ENCODE results near the gene RPIA.
A peak's percentile ranks its signal among the peaks of the same experiment; 100 is the strongest.

Gene RPIA

DNA sequence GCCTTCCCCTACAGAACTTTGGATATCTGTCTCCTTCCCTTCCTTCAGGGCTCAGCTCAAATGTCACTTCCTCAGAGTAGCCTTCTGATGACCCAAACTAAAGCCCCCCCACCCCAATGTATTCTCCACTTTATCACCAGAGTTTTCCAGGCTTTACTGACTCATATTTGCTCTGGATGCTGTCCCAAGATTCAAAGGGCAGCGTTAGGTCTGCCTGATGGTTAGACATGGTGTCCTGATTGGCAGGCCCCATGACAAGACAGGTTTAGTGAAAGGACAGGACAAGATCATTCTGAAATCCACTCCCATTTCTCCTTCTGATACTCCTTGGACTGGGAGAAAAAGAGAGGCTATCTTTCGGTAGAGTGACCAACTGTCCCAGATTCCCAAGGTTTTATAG is 22.6 kb upstream of the RPIA start:
- Histone ChIP-seq H3K9me2 (replicated peaks; ENCODE audit: insufficient read depth, low read length) (no peaks in the 10 kb centered on the region), H3K79me2 (ENCODE audit: low read length) (no peaks in the 10 kb centered on the region), H2AFZ (ENCODE audit: low read length) (no peak overlapping the region), H3K36me3 (replicated peaks; ENCODE audit: insufficient read depth, low read length) (no peaks in the 10 kb centered on the region), H3K9me3 (replicated peaks; ENCODE audit: insufficient read depth, low read length) (no peaks in the 10 kb centered on the region), H4K20me1 (ENCODE audit: insufficient read depth, low read length) (no peaks in the 10 kb centered on the region), H3K4me3 (ENCODE audit: low read length) (no peak overlapping the region), H3K4me2 (ENCODE audit: low read depth, low read length) (no peak overlapping the region), H3F3A (ENCODE audit: insufficient read depth, low read length) (no peaks in the 10 kb centered on the region), H3K27ac (ENCODE audit: low read length) (no peak overlapping the region), H3K27me3 (replicated peaks; ENCODE audit: insufficient read depth, low read length) (no peaks in the 10 kb centered on the region), H3K4me1 (ENCODE audit: low read length) (no peaks in the 10 kb centered on the region), H3K9ac (ENCODE audit: low read length) (no peak overlapping the region)
- TF ChIP-seq, protein P1, sequence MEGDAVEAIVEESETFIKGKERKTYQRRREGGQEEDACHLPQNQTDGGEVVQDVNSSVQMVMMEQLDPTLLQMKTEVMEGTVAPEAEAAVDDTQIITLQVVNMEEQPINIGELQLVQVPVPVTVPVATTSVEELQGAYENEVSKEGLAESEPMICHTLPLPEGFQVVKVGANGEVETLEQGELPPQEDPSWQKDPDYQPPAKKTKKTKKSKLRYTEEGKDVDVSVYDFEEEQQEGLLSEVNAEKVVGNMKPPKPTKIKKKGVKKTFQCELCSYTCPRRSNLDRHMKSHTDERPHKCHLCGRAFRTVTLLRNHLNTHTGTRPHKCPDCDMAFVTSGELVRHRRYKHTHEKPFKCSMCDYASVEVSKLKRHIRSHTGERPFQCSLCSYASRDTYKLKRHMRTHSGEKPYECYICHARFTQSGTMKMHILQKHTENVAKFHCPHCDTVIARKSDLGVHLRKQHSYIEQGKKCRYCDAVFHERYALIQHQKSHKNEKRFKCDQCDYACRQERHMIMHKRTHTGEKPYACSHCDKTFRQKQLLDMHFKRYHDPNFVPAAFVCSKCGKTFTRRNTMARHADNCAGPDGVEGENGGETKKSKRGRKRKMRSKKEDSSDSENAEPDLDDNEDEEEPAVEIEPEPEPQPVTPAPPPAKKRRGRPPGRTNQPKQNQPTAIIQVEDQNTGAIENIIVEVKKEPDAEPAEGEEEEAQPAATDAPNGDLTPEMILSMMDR (IDR thresholded peaks at IDR 0.05; ENCODE audit: low read length): no peak
- TF ChIP-seq EZH2phosphoT487 (IDR thresholded peaks at IDR 0.05; ENCODE audit: low read length) (no peak), EZH2 (optimal IDR thresholded peaks at IDR 0.05; ENCODE audit: low read depth, low read length) (no peak)
- no peak for DNase-seq

GRCh38 chr2:88669482-88670214 is 21.8 kb upstream of the RPIA start:
- H3K27ac ChIP-seq (ENCODE audit: low read length): no peak overlapping the region
- no peaks in the 10 kb centered on the region for H4K20me1 ChIP-seq (ENCODE audit: insufficient read depth, low read length)
- no peaks in the 10 kb centered on the region for H3K79me2 ChIP-seq (ENCODE audit: low read length)
- peak; percentile 60 for DNase-seq
- H3K4me1 ChIP-seq (ENCODE audit: low read length): no peaks in the 10 kb centered on the region
- H3K4me3 ChIP-seq (ENCODE audit: low read length): no peak overlapping the region
- H3K36me3 ChIP-seq (replicated peaks; ENCODE audit: insufficient read depth, low read length): no peaks in the 10 kb centered on the region
- H3K9me3 ChIP-seq (replicated peaks; ENCODE audit: insufficient read depth, low read length): no peaks in the 10 kb centered on the region
- H3K27me3 ChIP-seq (replicated peaks; ENCODE audit: insufficient read depth, low read length): no peaks in the 10 kb centered on the region
- H3K9ac ChIP-seq (ENCODE audit: low read length): no peak overlapping the region
- no peak overlapping the region for H3K4me2 ChIP-seq (ENCODE audit: low read depth, low read length)
- H2AFZ ChIP-seq (ENCODE audit: low read length): no peak overlapping the region
- H3F3A ChIP-seq (ENCODE audit: insufficient read depth, low read length): no peaks in the 10 kb centered on the region
- TF ChIP-seq EZH2 (optimal IDR thresholded peaks at IDR 0.05; ENCODE audit: low read depth, low read length): no peak
- no peak for TF ChIP-seq EZH2phosphoT487 (IDR thresholded peaks at IDR 0.05; ENCODE audit: low read length)
- TF ChIP-seq, protein P1 (IDR thresholded peaks at IDR 0.05; ENCODE audit: low read length): peak; percentile 81
- no peaks in the 10 kb centered on the region for H3K9me2 ChIP-seq (replicated peaks; ENCODE audit: insufficient read depth, low read length)

DNA sequence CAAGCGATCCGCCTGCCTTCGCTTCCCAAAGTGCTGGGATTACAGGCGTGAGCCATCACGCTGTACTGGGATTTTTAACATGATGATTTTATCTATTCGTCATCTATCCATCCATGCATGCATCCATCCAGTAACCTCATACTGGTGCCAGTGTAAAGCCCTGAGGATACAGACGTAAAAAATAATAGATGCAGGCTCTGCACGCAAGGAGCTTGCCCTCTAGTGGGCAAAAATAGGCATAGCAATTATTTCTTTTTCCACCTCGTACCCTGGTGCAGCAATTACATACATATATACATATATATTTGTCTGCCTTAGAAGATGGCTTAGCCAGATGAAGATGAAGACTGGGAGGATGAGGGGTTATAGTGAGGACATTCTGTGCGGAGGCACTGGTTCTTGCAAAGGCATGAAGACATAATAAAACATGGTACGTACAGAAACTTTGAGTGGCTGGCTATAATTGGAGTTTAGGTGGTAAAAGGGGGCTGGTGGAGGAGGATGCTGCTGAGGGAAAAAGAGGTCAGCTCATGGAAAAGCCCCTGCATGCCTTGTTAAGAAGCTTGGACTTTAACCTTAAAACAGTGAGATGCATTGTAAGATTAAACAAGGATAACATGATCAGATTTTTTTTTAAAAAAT is 19.6 kb upstream of the RPIA start:
- Histone ChIP-seq H3K4me1 (ENCODE audit: low read length) (no peaks in the 10 kb centered on the region), H3K27me3 (replicated peaks; ENCODE audit: insufficient read depth, low read length) (no peaks in the 10 kb centered on the region), H3K4me3 (ENCODE audit: low read length) (no peak overlapping the region), H3K9me2 (replicated peaks; ENCODE audit: insufficient read depth, low read length) (no peaks in the 10 kb centered on the region), H3F3A (ENCODE audit: insufficient read depth, low read length) (no peaks in the 10 kb centered on the region), H3K9ac (ENCODE audit: low read length) (no peak overlapping the region), H3K4me2 (ENCODE audit: low read depth, low read length) (no peak overlapping the region), H2AFZ (ENCODE audit: low read length) (no peak overlapping the region), H3K79me2 (ENCODE audit: low read length) (no peaks in the 10 kb centered on the region), H4K20me1 (ENCODE audit: insufficient read depth, low read length) (no peaks in the 10 kb centered on the region), H3K9me3 (replicated peaks; ENCODE audit: insufficient read depth, low read length) (no peaks in the 10 kb centered on the region), H3K36me3 (replicated peaks; ENCODE audit: insufficient read depth, low read length) (no peaks in the 10 kb centered on the region), H3K27ac (ENCODE audit: low read length) (no peak overlapping the region)
- TF ChIP-seq EZH2 (optimal IDR thresholded peaks at IDR 0.05; ENCODE audit: low read depth, low read length) (no peak), EZH2phosphoT487 (IDR thresholded peaks at IDR 0.05; ENCODE audit: low read length) (no peak)
- TF ChIP-seq, protein P1 (IDR thresholded peaks at IDR 0.05; ENCODE audit: low read length): peak; percentile 91
- peak; percentile 67 for DNase-seq

Data from MM.1S (cell line).